Erythroblast (primary cell): ENCODE results near the gene P2RY8.

Source experiments
- GATA1 ChIP-seq: IDR thresholded peaks from 2 replicates; pipeline ENCODE4 v1.6.1; 2011; ENCODE audit warnings: low read depth, mild to moderate bottlenecking, control low read depth, low read length, moderate library complexity
- POLR2A ChIP-seq: IDR thresholded peaks from 2 replicates; pipeline ENCODE4 v1.6.1; 2011; ENCODE audit warnings: mild to moderate bottlenecking, low read length

- TF ChIP-seq POLR2A (no peak), GATA1 (no peak)
These were observed 94.1 kb downstream of the P2RY8 start for GRCh38 chrX:1442724-1443367.
